Spleen (tissue), 11 donors: ENCODE data around the gene PITPNB. TPM values are rescaled to one million over a fixed set of nuclear protein-coding genes. Genes with fewer than 3 reads are reported as not detected.

ENCODE experiments used
- DNase-seq: peaks from one replicate; pipeline ENCODE4 v3.0.0-alpha.2; 2020
- H3K27ac ChIP-seq, 8 donors: fragments of 200-600 bp; sonication (generic) in 7 of 8; 1 replicate in 4 of 8; 2 replicates in 4 of 8; pipeline versions ENCODE4 v1.5.0 to v1.8.0; 2016 to 2021; ENCODE audit warnings: inconsistent platforms in 4 of 8, mild to moderate bottlenecking in 4 of 8, moderate library complexity in 1 of 8
- H3K27me3 ChIP-seq, 7 donors: fragments of 200-600 bp; sonication (generic) in 6 of 7; replicated peaks in 1 of 7; 1 replicate in 4 of 7; 2 replicates in 3 of 7; pipeline versions ENCODE4 v1.5.0 to v1.8.0; 2016 to 2021; ENCODE audit warnings: inconsistent platforms in 3 of 7, mild to moderate bottlenecking in 1 of 7
- H3K36me3 ChIP-seq, 6 donors: fragments of 200-600 bp; sonication (generic) in 5 of 6; 1 replicate in 4 of 6; 2 replicates in 2 of 6; pipeline versions ENCODE4 v1.5.0 to v1.8.0; 2016 to 2021; ENCODE audit warnings: inconsistent platforms in 2 of 6
- H3K4me1 ChIP-seq, 6 donors: fragments of 200-600 bp; sonication (generic) in 5 of 6; 1 replicate in 3 of 6; 2 replicates in 3 of 6; pipeline versions ENCODE4 v1.5.0 to v1.8.0; 2016 to 2021; ENCODE audit warnings: inconsistent platforms in 3 of 6
- H3K4me3 ChIP-seq, 8 donors: fragments of 200-600 bp; sonication (generic) in 7 of 8; 1 replicate in 4 of 8; 2 replicates in 4 of 8; pipeline versions ENCODE4 v1.5.0 to v1.8.0; 2016 to 2021; ENCODE audit warnings: inconsistent platforms in 4 of 8, mild to moderate bottlenecking in 4 of 8, moderate library complexity in 2 of 8
- H3K9me3 ChIP-seq, 8 donors: fragments of 200-600 bp; sonication (generic) in 7 of 8; 1 replicate in 4 of 8; 2 replicates in 4 of 8; pipeline versions ENCODE4 v1.5.0 to v1.8.0; 2016 to 2021; ENCODE audit warnings: inconsistent platforms in 4 of 8
- CTCF ChIP-seq, 11 experiments: fragments of 200-600 bp in 7 of 11; fragments of 450-650 bp in 4 of 11; sonication (generic) in 4 of 11; IDR thresholded peaks in 8 of 11; conservative IDR thresholded peaks in 3 of 11; 1 replicate in 7 of 11; 2 replicates in 4 of 11; pipeline versions ENCODE4 v1.4.0 to v1.8.0; 2016 to 2021; ENCODE audit warnings: antibody characterized with exemption in 11 of 11, inconsistent platforms in 4 of 11, mild to moderate bottlenecking in 1 of 11
- POLR2A ChIP-seq, 3 donors: fragments of 450-650 bp; IDR thresholded peaks; one replicate each; pipeline ENCODE4 v1.5.1; 2017; ENCODE audit warnings: antibody characterized with exemption in 3 of 3, mild to moderate bottlenecking in 1 of 3
- POLR2AphosphoS5 ChIP-seq, 3 donors: sonication (generic); formaldehyde crosslinking; IDR thresholded peaks; one replicate each; pipeline ENCODE4 v1.5.1; 2017; ENCODE audit warnings: antibody characterized with exemption in 3 of 3
- WGBS, 5 donors: extraction: QIAGEN DNeasy Blood & Tissue Kit in 3 of 5; methylation state at CpG; one replicate each; pipeline versions ENCODE4 v1.1.5 to v1.1.7; 2013 to 2018; 5-methylcytosine and 5-hydroxymethylcytosine counted together
- intact Hi-C: fragments of 100-400 bp; cut with DNase I; formaldehyde crosslinking; loops from one replicate; pipeline ENCODE4 v1.15.0; 2023; ENCODE audit warnings: low total_unique reads
- polyA plus RNA-seq, 3 donors: library from polyadenylated mRNA; stranded (reverse); fragments of 200-250 nt; gene quantifications; one replicate each; pipeline ENCODE4 v1.2.1, GENCODE V29; 2013
- total RNA-seq, 7 donors: library from RNA; depleted of rRNA in 3 of 7; stranded (reverse); fragments of >200 nt in 3 of 7; fragmentation: NEBNext Ultra II Directional in 4 of 7; extraction: Animal tissue kit (Norgen Biotek cat#: 25700) in 4 of 7; gene quantifications; one replicate each; pipeline versions ENCODE4 v1.1.0 to v1.2.1, GENCODE V29; 2016 to 2021
- donor health status: healthy with polysubstance abuse.
- donor health status: DM: no; HTN: no; CAD: no; lungs with moderate emphysema.
- donor health status: DM: no; HTN: no; CAD: no.
- donor health status: Bipolar disorder and iron deficiency.
- donor health status: healthy.
- donor health status: DM: no; HTN: no; CAD: no.
- donor health status: DM: yes; HTN: yes; CAD: no.

Gene PITPNB
- total and polyA plus RNA-seq, 10 donors: 17.5 to 67.2 (median 48.9) TPM

GRCh38 chr22:27809226-27809603 is 109.8 kb downstream of the PITPNB start:
- Histone ChIP-seq H3K9me3 (no peaks in the 10 kb centered on the region), H3K4me3 (no peak overlapping the region), H3K27me3 (peaks cover 0 to 23% (median 4%) of the 10 kb centered on the region in 7 donors), H3K36me3 (no peaks in the 10 kb centered on the region), H3K27ac (no peak overlapping the region), H3K4me1 (peaks cover 0 to 9% (median 3%) of the 10 kb centered on the region in 6 donors)
- DNase-seq: no peak
- intact Hi-C loops: loop anchor here (10.0 kb wide), 1 partner anchor 404 kb away; no protein-coding TSS in a partner anchor
- TF ChIP-seq CTCF (IDR thresholded peaks at IDR 0.05 in 8 of 11, conservative IDR thresholded peaks at IDR 0.05 in 3 of 11) (no peak), POLR2A (IDR thresholded peaks at IDR 0.05) (no peak), POLR2AphosphoS5 (IDR thresholded peaks at IDR 0.05) (no peak)
- 15 to 28% (median 23%) methylated on average over 5 of the region's 5 CpGs for WGBS, 5 donors

- H3K27ac ChIP-seq: no peak overlapping the region
- peaks cover 0 to 10% (median 3%) of the 10 kb centered on the region in 6 donors for H3K4me1 ChIP-seq
- no peaks in the 10 kb centered on the region for H3K36me3 ChIP-seq
- 82 to 88% (median 84%) methylated on average over 18 of the region's 18 CpGs for WGBS, 5 donors
- no peak for DNase-seq
- intact Hi-C loops: loop anchor here (10.0 kb wide), 1 partner anchor 404 kb away; no protein-coding TSS in a partner anchor
- H3K27me3 ChIP-seq: peaks cover 0 to 29% (median 4%) of the 10 kb centered on the region in 7 donors
- H3K4me3 ChIP-seq: no peak overlapping the region
- H3K9me3 ChIP-seq: no peaks in the 10 kb centered on the region
- no peak for TF ChIP-seq CTCF (IDR thresholded peaks at IDR 0.05 in 8 of 11, conservative IDR thresholded peaks at IDR 0.05 in 3 of 11)
- no peak for TF ChIP-seq POLR2A (IDR thresholded peaks at IDR 0.05)
- no peak for TF ChIP-seq POLR2AphosphoS5 (IDR thresholded peaks at IDR 0.05)
Observed at GRCh38 chr22:27808451-27809225, 110.4 kb downstream of the PITPNB start.

GRCh38 chr22:27805841-27806240 is 113.2 kb downstream of the PITPNB start:
- Histone ChIP-seq H3K27me3 (peaks cover 0 to 57% (median 8%) of the 10 kb centered on the region in 7 donors), H3K4me1 (peaks cover 0 to 34% (median 16%) of the 10 kb centered on the region in 6 donors), H3K36me3 (no peaks in the 10 kb centered on the region), H3K9me3 (no peaks in the 10 kb centered on the region), H3K27ac (no peak overlapping the region), H3K4me3 (no peak overlapping the region)
- no peak for DNase-seq
- WGBS, 5 donors: 73 to 91% (median 84%) methylated on average over 7 of the region's 7 CpGs
- TF ChIP-seq CTCF (IDR thresholded peaks at IDR 0.05 in 8 of 11, conservative IDR thresholded peaks at IDR 0.05 in 3 of 11) (no peak), POLR2A (IDR thresholded peaks at IDR 0.05) (no peak), POLR2AphosphoS5 (IDR thresholded peaks at IDR 0.05) (no peak)
- intact Hi-C loops: loop anchor here (10.0 kb wide), 1 partner anchor 401 kb away; no protein-coding TSS in a partner anchor
